HepG2 (cell line): ENCODE results near the gene DHX16. TPM values are rescaled to one million over a fixed set of nuclear protein-coding genes. Genes with fewer than 3 reads are reported as not detected.

ENCODE experiments used
- HHEX ChIP-seq: IDR thresholded peaks from 2 replicates; pipeline ENCODE4 v1.6.1; 2016; ENCODE audit warnings: control low read depth
- HINFP ChIP-seq: sonication (generic); formaldehyde crosslinking; IDR thresholded peaks from 2 replicates; pipeline ENCODE4 v1.4.0; 2020; ENCODE audit warnings: low read depth, mild to moderate bottlenecking, missing genetic modification reagents
- IKZF5 ChIP-seq: IDR thresholded peaks from 2 replicates; pipeline ENCODE4 v1.6.1; 2018; ENCODE audit warnings: missing genetic modification reagents, mild to moderate bottlenecking, missing compliant biosample characterization
- KLF13 ChIP-seq: sonication (generic); formaldehyde crosslinking; IDR thresholded peaks from 2 replicates; pipeline ENCODE4 v1.4.0; 2020; ENCODE audit warnings: mild to moderate bottlenecking, missing genetic modification reagents
- MLXIP ChIP-seq: sonication (generic); formaldehyde crosslinking; IDR thresholded peaks from 2 replicates; pipeline ENCODE4 v1.9.0; 2021; ENCODE audit warnings: missing genetic modification reagents, borderline replicate concordance
- NFIC ChIP-seq: IDR thresholded peaks from 2 replicates; pipeline ENCODE4 v1.6.1; 2012; ENCODE audit warnings: mild to moderate bottlenecking, low read length, inconsistent platforms
- RARG ChIP-seq: sonication (generic); formaldehyde crosslinking; IDR thresholded peaks from 2 replicates; pipeline ENCODE4 v1.4.0; 2020; ENCODE audit warnings: low read depth, mild to moderate bottlenecking, missing genetic modification reagents
- SNAI1 ChIP-seq: sonication (generic); formaldehyde crosslinking; IDR thresholded peaks from 2 replicates; pipeline ENCODE4 v1.5.0; 2020; ENCODE audit warnings: mild to moderate bottlenecking, missing genetic modification reagents, borderline replicate concordance
- TERF1 ChIP-seq: sonication (generic); formaldehyde crosslinking; IDR thresholded peaks from 2 replicates; pipeline ENCODE4 v1.8.0; 2022; ENCODE audit warnings: mild to moderate bottlenecking, missing genetic modification reagents, moderate library complexity
- ZBTB1 ChIP-seq: sonication (generic); formaldehyde crosslinking; IDR thresholded peaks from 2 replicates; pipeline ENCODE4 v1.4.0; 2020; ENCODE audit warnings: missing genetic modification reagents, borderline replicate concordance
- ZBTB49 ChIP-seq: sonication (generic); formaldehyde crosslinking; IDR thresholded peaks from 2 replicates; pipeline ENCODE4 v1.4.0; 2020; ENCODE audit warnings: missing genetic modification reagents, borderline replicate concordance
- ZNF160 ChIP-seq: sonication (generic); formaldehyde crosslinking; IDR thresholded peaks from 2 replicates; pipeline ENCODE4 v1.8.0; 2022; ENCODE audit warnings: mild to moderate bottlenecking, inconsistent platforms, missing genetic modification reagents
- ZNF18 ChIP-seq: sonication (generic); formaldehyde crosslinking; IDR thresholded peaks from 2 replicates; pipeline ENCODE4 v1.8.0; 2022; ENCODE audit warnings: mild to moderate bottlenecking, missing genetic modification reagents; ENCODE audit not compliant: insufficient replicate concordance
- ZNF253 ChIP-seq: sonication (generic); formaldehyde crosslinking; IDR thresholded peaks from 2 replicates; pipeline ENCODE4 v1.8.0; 2022; ENCODE audit warnings: mild to moderate bottlenecking, missing genetic modification reagents, borderline replicate concordance
- ZNF335 ChIP-seq: sonication (generic); formaldehyde crosslinking; IDR thresholded peaks from 2 replicates; pipeline ENCODE4 v1.4.0; 2020; ENCODE audit warnings: missing genetic modification reagents
- ZNF816 ChIP-seq: sonication (generic); formaldehyde crosslinking; IDR thresholded peaks from 2 replicates; pipeline ENCODE4 v1.8.0; 2022; ENCODE audit warnings: missing genetic modification reagents, mild to moderate bottlenecking, borderline replicate concordance
- ZSCAN22 ChIP-seq: sonication (generic); formaldehyde crosslinking; IDR thresholded peaks from 2 replicates; pipeline ENCODE4 v1.4.0; 2020; ENCODE audit warnings: mild to moderate bottlenecking, missing genetic modification reagents
- polyA plus RNA-seq, 8 experiments: library from polyadenylated mRNA; depleted of rRNA in 3 of 8; stranded (reverse) in 7 of 8; unstranded in 1 of 8; fragments of >200 nt; fragmentation: Illumina TruSeq in 4 of 8; extraction: Trizol in 4 of 8; gene quantifications; 2 replicates each; pipeline versions ENCODE4 v1.2.1 to v1.2.3, GENCODE V29; 2011 to 2016; ENCODE audit warnings: low read depth in 4 of 8, missing spikeins in 1 of 8, mixed read lengths in 1 of 8; ENCODE audit not compliant: insufficient read depth in 1 of 8
- total RNA-seq, 5 experiments: library from RNA; depleted of rRNA; stranded (reverse); fragments of >200 nt; fragmentation: Illumina TruSeq; extraction: Trizol; gene quantifications; 2 replicates each; pipeline ENCODE4 v1.2.3, GENCODE V29; 2016; ENCODE audit warnings: low read depth in 1 of 5

The DHX16 gene
- total and polyA plus RNA-seq, 2 of the 13 experiments (the other 11 are each of a cell fraction or from before 2014, with no cell fraction given) = 57.0 to 58.5 TPM

- TF ChIP-seq RARG (CRISPR knock-in tag) (peak; percentile 35; the same call in 1 of the 2 replicates), ZNF18 (CRISPR knock-in tag) (no peak), ZNF335 (CRISPR knock-in tag) (no peak), SNAI1 (peak; percentile 78; the same call in 1 of the 2 replicates), ZNF253 (no peak), ZNF816 (CRISPR knock-in tag) (no peak), HINFP (CRISPR knock-in tag) (no peak), TERF1 (CRISPR knock-in tag) (no peak), MLXIP (no peak), ZSCAN22 (CRISPR knock-in tag) (no peak), IKZF5 (CRISPR knock-in tag) (peak; percentile 44; the same call in 1 of the 2 replicates), KLF13 (CRISPR knock-in tag) (no peak), NFIC (no peak), HHEX (CRISPR knock-in tag) (no peak), ZBTB49 (CRISPR knock-in tag) (no peak), ZNF160 (no peak), ZBTB1 (CRISPR knock-in tag) (no peak)
These were observed 14.3 kb upstream of the DHX16 start (continued) for GRCh38 chr6:30686908-30687658.
